Lung microvascular endothelial cell (primary cell): ENCODE measurements around the gene ELAPOR1. TPM values are rescaled to one million over a fixed set of nuclear protein-coding genes. Genes with fewer than 3 reads are reported as not detected.

ENCODE experiments used
- total RNA-seq: library from RNA; depleted of rRNA; stranded (reverse); fragments of >200 nt; gene quantifications from 2 replicates; pipeline ENCODE4 v1.2.1, GENCODE V29; 2014

Gene ELAPOR1
- total RNA-seq, 1 donor from 2014 or later, result under 0.01 TPM

Other genes starting within 250 kb of the ELAPOR1 start
- gene GPSM2, start 237.1 kb upstream of the ELAPOR1 start, total RNA-seq, result 7.9 and 9.2 TPM in 2 replicates
- 18.1 and 21.0 TPM in 2 replicates for gene CLCC1, start 150.6 kb upstream of the ELAPOR1 start, total RNA-seq
- 12.9 and 15.3 TPM in 2 replicates for gene WDR47, start 72.0 kb upstream of the ELAPOR1 start, total RNA-seq
- gene TAF13, start 38.1 kb upstream of the ELAPOR1 start, total RNA-seq, result 35.3 and 70.2 TPM in 2 replicates
- gene TMEM167B, start 23.4 kb upstream of the ELAPOR1 start, total RNA-seq, result 16.6 and 22.6 TPM in 2 replicates
- 118 and 179 TPM in 2 replicates for gene SARS1, start 99.8 kb downstream of the ELAPOR1 start, total RNA-seq
- 0.65 and 0.79 TPM in 2 replicates for gene CELSR2, start 135.4 kb downstream of the ELAPOR1 start, total RNA-seq
- gene PSRC1, start 169.0 kb downstream of the ELAPOR1 start, total RNA-seq, result 0.79 and 2.8 TPM in 2 replicates
- not detected in 2 replicates for gene MYBPHL, start 192.9 kb downstream of the ELAPOR1 start, total RNA-seq